ENCODE measurements around the gene CUX1. TPM values are rescaled to one million over a fixed set of nuclear protein-coding genes. Genes with fewer than 3 reads are reported as not detected.

The CUX1 gene
- total and polyA plus RNA-seq, 10 of the 15 experiments (the other 5 are each of a cell fraction or from before 2014, with no cell fraction given) = 6.1 to 48.6 (median 25.9) TPM

- no peak overlapping the region for H2AFZ ChIP-seq (ENCODE audit: control insufficient read depth, low read depth, low read length)
- BruUV-seq (replicated peaks) = no TSS peak
Observed at GRCh38 chr7:102255916-102256315, 438.5 kb downstream of the CUX1 start.

More at GRCh38 chr7:102255916-102256315, 438.5 kb downstream of the CUX1 start:
- ChIA-PET POLR2A (interaction anchor here (0.7 kb wide), 1 partner anchor 237 kb away, joined by 3 read pairs; no protein-coding TSS in a partner anchor), RAD21 (ENCODE audit: unreplicated experiment) (no interaction called here), CTCF (interaction anchor here (1.4 kb wide), 1 partner anchor 19 kb away, joined by 3 read pairs; no protein-coding TSS in a partner anchor), SMC1A (ENCODE audit: uncharacterized antibody, unreplicated experiment) (no interaction called here)
- Histone ChIP-seq H3K79me2 (ENCODE audit: control insufficient read depth, insufficient read depth, low read length) (no peaks in the 10 kb centered on the region), H3K27me3 (replicated peaks in 1 of 2; ENCODE audit: control insufficient read depth in 2 of 2, insufficient read depth in 2 of 2, low read length in 1 of 2) (no peaks in the 10 kb centered on the region), H3K4me3 (no peak overlapping the region), H3K4me1 (ENCODE audit: control insufficient read depth, insufficient read depth, low read length) (no peaks in the 10 kb centered on the region), H4K20me1 (ENCODE audit: control insufficient read depth, insufficient read depth) (no peaks in the 10 kb centered on the region), H3K9ac (ENCODE audit: control insufficient read depth, insufficient read depth, low read length) (no peak overlapping the region), H3K36me3 (ENCODE audit: control insufficient read depth in 2 of 2, insufficient read depth in 2 of 2, low read length in 1 of 2) (0 out of 4 replicates have a peak, but pooled peaks cover 0 to 2% of the 10 kb centered on the region in 2 experiments), H3K27ac (ENCODE audit: control insufficient read depth, insufficient read depth) (no peak overlapping the region), H3K9me3 (replicated peaks; ENCODE audit: control insufficient read depth, insufficient read depth, low read length) (no peaks in the 10 kb centered on the region), H3K4me2 (ENCODE audit: control insufficient read depth, insufficient read depth) (no peak overlapping the region)
- DNase-seq (ENCODE audit: low read depth, low spot score) = no peak
- no peak for FAIRE-seq
- intact Hi-C loops (cut with micrococcal nuclease; ENCODE audit: unreplicated experiment) = no loop called here
- no peak for ATAC-seq
- 76% methylated on average over 15 of the region's 15 CpGs for WGBS (ENCODE audit: insufficient coverage, insufficient replicate concordance, low lambda C conversion rate, missing lambda C conversion rate)
- no peak for TF ChIP-seq ZBTB4 (CRISPR knock-in tag; IDR thresholded peaks at IDR 0.05)
- no peak for TF ChIP-seq FOXK2 (IDR thresholded peaks at IDR 0.05)
- no peak for TF ChIP-seq ATF3 (IDR thresholded peaks at IDR 0.05; ENCODE audit: borderline replicate concordance, extremely low read depth, low read depth, low read length)
- TF ChIP-seq MXI1 (IDR thresholded peaks at IDR 0.05; ENCODE audit: low read depth, low read length) = no peak
- no peak for TF ChIP-seq SIX5 (IDR thresholded peaks at IDR 0.05; ENCODE audit: low read depth, low read length, severe bottlenecking)
- no peak for TF ChIP-seq HSF1 (IDR thresholded peaks at IDR 0.05; ENCODE audit: low read depth, low read length)
- no peak for TF ChIP-seq CREM (IDR thresholded peaks at IDR 0.05; ENCODE audit: low read depth)
- TF ChIP-seq STAT3 (IDR thresholded peaks at IDR 0.05; ENCODE audit: low read depth, low read length) = no peak
- no peak for TF ChIP-seq CBX3 (IDR thresholded peaks at IDR 0.05; ENCODE audit: borderline replicate concordance, low read depth)
- no peak for TF ChIP-seq POU2F2 (IDR thresholded peaks at IDR 0.05; ENCODE audit: borderline replicate concordance, low read depth, low read length)
- TF ChIP-seq CHD1 (IDR thresholded peaks at IDR 0.05; ENCODE audit: low read depth, low read length) = no peak
- no peak for TF ChIP-seq ZNF687 (IDR thresholded peaks at IDR 0.05)
- no peak for TF ChIP-seq BRCA1 (IDR thresholded peaks at IDR 0.05; ENCODE audit: low read depth, low read length)
- in situ Hi-C loops (cut with MboI) = loop anchor here (25.0 kb wide), 1 partner anchor 894 kb away; the partner anchor contains the start of gene COL26A1
